Mucosa of gallbladder (tissue), 1 donor: ENCODE data around the gene PLA2G4C. TPM values are rescaled to one million over a fixed set of nuclear protein-coding genes. Genes with fewer than 3 reads are reported as not detected.

ENCODE experiments used
- DNase-seq: peaks from one replicate; pipeline ENCODE4 v3.0.0-alpha.2; 2020; ENCODE audit warnings: low spot score
- total RNA-seq: library from RNA; stranded (reverse); gene quantifications from one replicate; pipeline ENCODE4 v1.2.1, GENCODE V29; 2021
- donor health status: DM: no; HTN: no; CAD: no.

Gene PLA2G4C
- total RNA-seq, 1 donor from 2014 or later, result 10.0 TPM

DNA sequence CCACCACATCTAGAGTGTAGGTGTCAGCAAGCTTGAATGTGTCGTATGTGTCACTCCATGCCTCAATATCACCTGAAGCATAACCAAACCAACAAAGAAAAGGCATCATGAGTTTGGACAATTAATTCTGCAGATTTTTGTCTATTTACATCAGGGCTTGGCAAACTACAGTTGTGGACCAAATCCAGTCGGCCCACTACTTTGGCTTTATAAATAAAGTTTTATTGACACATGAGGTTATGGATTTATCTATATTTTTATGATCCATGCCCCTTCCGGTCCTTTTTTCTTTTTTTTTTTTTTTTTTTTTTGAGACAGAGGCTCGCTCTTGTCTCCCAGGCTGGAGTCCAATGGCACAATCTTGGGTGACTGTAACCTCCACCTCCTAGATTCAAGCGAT, 57.5 kb downstream of the PLA2G4C start:
- no peak for DNase-seq

DNA sequence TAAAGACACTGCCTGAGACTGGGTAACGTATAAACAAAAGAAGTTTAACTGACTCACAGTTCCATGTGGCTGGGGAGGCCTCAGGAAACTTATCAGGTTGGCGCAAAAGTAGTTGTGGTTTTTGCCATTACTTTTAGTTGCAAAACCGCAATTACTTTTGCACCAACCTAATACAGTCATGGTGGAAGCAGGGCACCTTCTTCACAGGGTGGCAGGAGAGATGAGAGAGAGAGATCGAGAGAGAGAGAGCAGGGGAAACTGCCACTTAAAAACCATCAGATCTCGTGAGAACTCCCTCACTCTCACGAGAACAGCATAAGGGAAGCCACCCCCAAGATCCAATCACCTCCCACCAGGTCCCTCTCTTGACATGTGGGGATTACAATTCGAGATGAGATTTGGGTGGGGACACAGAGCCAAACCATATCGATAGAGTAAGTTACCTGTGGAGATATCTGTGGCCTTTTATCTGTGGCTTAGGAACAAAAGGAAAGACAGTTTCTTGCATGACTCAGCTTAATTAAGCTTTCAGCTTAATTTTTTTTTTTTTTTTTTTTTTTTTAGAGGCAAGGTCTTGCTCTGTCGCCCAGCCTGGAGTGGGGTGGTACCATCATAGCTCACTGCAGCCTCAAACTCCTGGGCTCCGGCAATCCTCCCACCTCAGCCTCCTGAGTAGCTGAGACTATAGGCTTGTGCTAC, 59.1 kb downstream of the PLA2G4C start:
- DNase-seq, result no peak

DNA sequence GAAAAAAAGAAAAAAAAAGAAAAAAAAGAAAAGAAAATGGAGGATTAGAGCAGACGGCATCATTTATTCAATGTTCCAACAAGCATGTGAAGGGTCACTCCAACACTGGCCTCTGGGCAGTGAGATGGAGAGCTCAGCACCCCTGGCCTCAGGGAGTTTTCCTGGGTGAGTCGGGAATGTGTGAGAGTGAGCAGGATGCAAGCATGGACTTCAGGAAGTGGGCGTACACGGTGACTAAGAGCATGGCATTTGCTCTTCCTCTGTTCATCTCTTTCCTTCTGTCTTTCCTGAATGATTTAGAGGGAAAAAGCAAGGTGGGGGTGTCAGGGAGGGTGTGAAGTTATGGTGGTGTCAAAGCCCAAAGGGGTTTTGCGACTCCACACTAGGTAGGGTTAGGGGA, 66.1 kb downstream of the PLA2G4C start:
- DNase-seq, result no peak

DNA sequence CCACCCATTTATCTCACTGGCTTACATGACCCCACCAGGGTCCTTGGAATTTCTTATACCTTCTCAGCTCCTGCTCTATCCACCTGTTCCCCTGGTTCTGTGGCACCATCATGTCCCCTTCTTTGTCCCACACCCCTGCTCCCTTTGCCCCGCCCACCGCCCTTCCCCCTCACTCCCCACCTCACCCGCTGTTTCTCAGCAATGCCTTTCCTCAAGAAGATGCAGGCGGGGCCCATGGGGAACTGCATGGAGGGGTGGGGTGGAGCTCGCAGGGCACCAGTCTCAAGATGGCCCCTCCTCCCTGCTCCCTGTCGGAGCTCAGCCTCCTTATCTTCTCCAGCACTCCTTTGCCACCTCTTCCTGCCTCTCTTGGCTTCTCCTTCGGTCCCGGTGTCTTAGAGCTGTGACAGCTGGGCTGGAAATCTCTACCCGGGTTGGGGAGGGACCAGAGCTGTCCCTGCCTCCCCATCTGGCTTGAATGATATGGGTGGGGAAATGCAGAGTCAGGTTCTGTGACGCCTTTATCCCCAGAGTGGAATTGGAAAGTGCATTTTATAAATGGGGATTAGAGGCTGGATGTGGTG, 66.8 kb downstream of the PLA2G4C start, which contains the start of gene CABP5:
Gene CABP5 (minus strand): TSS at position 405 of the 584 bp plus-strand sequence. CDS start 157 bp downstream, at position 248.
- DNase-seq, result no peak

DNA sequence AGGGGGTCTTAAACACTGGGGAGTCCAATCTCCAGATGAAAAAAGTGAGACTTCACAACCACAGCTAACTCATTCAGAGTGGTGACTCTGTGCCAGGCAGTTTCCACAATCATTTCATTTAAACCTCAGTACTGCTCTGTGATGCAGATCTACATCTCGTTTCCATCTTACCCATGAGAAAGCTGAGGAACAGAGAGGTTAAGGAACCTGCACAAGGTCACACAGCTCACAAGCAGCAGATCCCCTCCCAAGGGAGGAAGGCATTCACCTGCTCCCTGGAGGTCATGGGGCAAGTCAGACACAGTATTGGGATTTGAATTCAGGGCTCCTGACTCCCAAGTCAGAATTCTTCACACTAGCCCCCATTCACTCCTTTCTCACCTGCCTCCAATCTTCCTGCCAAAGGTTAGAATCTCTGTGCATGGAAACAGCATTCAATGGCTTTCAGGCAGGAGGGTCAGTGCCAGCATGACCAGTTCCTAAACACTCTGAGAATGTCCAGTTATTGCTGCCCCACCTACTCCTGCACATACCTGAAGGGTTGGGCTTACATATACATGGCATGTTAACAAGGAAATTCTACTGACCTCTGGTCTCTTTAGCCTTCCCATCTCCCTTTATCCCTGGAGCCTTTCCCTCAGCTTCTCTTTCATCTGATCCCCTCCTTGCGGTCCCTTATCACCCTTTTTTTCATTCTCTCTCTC, 68.6 kb downstream of the PLA2G4C start:
- no peak for DNase-seq

DNA sequence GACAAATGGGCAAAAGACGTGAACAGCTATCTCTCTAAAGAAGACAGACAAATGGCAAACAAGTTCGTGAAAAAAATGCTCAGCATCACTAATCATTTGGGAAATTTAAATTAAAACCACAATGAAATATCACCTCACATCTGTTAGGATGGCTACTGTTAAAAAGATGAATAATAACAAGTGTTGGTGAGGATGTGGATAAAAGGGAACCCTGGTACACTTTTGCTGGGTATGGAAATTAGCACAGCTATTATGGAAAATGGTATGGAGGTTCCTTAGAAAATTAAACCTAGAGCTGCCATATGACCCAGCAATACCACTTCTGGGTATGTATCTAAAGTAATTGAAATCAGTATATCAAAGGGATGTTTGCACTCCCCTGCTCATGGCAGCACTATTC, 73.9 kb downstream of the PLA2G4C start:
- DNase-seq, result no peak

DNA sequence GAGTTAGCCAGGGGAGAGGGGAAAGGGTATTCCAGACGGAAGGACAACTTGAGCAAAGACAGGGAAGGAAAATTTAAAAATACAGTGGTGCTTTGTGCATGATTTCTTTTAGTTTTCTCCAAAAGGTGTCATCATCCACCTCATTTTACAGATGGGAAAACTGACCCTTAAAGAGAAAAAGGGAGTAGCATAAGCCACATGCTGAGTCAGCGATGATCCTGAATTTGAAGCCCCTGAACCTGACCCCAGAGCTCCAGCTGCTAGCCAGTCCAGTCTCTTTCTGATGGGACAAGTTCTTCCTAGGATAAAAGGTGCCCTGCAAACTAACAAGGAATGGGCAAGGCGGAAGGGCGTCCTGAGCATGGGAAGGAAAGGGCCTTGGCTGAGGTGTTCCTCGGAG, 77.0 kb downstream of the PLA2G4C start:
- no peak for DNase-seq

DNA sequence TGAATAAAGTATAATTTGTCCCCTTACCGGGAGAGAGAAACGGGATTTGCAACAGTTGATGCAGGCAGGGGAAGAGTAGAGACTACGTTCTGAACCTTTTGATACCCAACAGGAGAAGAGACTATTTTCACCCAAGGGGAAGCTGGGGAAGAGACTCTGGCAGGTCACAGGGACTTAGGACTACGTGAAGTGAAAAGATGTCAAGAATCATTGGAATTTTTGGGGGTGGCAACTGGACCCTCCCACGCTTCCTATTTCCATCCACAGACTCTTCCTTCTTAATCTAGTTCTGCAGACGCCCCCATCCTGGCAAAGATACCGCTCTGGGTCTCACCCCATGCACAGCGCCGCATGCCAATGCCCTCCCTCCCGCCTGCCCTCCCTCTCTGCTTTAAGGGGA, 80.5 kb downstream of the PLA2G4C start:
- no peak for DNase-seq

DNA sequence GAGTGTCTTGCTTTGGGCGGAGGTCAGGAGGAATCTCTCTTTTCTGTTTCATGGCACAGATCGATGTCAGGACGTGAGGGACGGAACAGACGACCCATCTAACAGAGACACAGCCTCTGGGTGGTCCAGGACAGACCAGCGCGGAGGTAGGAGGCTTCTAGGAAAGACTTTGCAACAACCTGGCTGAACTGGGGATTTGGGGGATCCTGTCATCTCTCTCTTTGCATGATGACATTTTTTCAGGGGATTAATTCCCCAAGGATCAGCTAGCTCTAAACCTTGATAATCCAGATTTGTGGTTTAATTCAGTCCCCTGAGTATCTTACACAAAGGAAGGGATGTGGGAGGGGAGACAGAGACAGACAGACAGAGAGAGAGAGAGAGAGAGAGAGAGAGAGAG, 81.2 kb downstream of the PLA2G4C start:
- no peak for DNase-seq

DNA sequence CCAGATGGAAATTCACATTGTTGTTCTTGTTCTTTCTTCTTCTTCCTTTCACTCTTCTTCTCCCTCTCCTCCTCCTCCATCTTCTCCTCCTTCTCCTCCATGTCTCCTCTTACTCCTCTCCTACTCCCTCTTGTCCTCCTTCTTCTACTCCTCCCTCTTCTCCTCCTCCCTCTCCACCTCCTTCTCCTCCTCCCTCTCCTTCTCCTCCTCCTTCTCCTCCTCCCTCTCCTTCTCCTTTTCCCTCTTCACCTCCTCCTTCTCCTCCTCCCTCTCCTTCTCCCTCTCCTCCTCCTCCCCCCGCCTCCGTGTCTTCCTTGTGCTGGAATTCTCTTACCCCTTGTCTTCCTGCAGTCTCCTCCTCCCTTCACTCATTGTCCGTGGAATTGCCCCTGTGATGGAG, 85.1 kb downstream of the PLA2G4C start:
- DNase-seq, result no peak

DNA sequence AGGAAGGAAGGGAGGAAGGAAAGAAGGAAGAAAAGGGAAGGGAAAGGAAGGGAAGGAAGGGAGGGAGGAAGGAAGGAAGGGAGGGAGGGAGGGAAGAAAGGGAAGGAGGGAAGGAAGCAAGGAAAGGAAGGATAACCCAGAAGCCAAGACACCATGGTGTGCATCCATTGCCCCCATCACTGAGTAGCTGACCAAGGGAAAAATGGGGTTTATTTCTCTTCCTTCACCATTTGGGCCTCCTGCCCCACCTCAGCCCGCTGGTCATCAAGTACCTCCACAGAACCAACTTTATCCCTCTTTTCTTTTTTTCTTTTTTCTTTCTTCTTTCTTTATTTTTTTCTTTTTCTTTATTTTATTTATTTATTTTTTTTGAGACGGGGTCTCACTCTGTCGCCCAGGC, 87.1 kb downstream of the PLA2G4C start:
- no peak for DNase-seq

DNA sequence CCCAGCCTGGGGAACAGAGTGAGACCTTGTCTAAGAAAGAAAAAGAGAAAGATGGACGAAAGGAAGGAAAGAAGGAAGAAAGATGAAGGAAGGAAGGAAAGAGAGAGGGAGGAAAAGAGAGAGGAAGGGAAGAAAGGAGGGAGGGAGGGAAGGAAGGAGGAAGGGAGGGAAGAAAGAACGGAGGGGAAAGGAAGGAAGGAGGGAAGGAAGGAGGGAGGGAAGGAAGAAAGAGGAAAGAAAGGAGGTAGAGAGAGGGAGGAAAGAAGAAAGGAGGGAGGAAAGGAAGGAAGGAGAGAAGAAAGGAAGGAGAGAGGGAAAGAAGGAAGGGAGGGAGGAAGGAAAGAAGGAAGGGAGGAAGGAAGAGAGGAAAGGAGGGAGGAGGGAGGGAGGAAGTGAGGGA, 87.6 kb downstream of the PLA2G4C start:
- no peak for DNase-seq

DNA sequence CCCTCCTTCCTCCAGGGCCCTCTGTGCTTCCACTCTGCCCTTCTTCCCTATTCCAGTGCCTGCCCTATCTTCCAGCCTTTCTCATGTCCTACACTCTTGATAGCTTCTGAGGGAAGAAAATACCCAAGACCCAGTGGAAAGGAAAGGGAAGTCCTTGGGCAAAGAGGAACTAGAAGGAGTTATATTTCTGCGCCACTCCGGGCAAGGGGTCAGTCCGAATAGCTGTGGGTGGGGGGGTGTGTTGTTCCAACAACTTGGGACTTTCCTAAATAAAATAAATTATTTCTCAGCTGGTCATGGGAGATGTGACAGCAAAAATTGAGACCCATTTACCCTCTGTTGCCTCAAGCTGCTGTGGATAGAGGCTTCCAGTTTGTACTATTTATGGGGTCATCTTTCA, 89.9 kb downstream of the PLA2G4C start:
- DNase-seq, result no peak

DNA sequence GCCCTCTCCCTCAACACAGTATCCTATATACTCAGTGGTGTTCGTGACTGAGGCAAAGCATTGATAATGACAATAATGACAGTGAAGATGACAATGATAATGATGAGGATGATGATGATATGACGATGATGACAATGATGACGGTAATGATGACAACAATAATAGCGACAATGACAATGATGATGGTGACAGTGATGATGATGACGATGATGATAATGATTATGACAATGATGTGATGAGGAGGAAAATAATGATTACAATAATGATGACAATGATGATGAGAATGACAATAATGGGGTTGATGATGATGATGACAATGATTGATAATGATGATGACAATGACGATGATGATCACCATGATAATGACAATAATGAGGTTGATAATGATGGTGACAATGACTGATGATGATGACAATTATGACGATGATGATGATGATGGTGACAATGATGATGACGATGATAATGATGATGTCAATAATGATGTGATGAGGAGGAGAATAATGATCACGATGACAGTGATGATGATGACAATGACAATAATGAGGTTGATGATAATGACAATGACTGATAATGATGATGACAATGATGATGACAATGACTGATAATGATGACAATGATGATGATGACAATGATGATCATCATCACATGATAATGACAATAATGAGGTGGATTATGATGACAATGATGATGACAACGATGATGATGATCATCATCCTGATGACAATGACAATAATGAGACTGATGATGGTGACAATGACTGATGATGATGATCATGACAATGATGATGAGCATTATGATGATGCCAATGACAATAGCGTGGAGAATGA, 99.5 kb downstream of the PLA2G4C start:
- DNase-seq, result no peak

DNA sequence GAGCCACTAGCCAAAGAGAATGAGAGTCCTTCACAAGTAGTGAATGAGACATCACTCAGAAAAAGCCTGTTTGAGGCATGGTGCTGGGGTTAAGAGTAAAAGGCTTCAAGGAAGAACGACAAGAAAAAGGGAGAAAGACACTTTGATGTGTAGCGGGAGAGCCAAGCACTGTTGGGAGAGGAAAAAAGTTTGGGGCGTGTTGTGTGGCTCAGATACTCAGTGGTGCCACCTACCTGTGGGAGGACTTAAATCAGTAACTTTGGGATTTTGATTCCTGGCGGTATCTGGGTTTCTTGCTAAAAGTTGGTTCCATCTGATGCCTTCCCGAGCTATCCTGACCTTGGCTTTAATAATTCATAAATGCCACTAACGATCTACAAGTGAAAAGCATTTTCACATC, 103.9 kb downstream of the PLA2G4C start:
- no peak for DNase-seq

DNA sequence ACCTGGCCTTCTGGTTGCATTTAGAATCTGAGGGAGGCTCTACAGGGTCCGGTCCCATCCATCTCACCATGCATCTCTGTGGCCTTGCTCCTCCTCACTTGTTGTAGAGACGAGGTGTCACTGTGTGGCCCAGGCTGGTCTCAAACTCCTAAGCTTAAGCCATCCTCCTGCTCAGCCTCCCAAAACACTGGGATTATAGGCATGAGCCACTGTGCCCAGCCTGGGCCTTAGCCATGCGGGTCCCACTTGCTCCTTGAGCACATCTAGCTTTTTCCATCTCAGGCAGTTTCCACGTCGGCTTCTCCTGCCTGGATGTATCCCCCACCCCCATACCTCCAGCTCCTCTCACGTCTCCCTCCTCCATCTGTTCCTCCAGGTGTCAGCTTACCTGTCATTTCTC, 106.4 kb downstream of the PLA2G4C start:
- DNase-seq, result no peak

DNA sequence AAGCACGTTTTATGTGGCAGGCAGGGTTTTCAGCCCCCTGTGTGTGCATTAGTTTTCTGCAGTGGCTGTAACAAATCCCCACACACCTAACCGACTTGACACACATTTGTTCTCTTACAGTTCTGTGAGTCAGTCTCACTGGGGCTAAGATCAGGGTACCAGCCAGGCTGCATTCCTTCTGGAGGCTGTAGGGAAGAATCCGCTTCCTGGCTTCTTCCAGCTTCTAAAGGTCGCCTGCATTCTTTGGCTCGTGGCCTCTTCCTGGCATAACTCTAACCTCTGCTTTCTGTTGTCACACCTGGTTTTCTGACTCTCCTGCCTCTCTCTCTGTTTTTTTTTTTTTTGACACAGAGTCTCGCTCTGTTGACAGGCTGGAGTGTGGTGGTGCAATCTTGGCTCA, 109.8 kb downstream of the PLA2G4C start:
- DNase-seq, result no peak

DNA sequence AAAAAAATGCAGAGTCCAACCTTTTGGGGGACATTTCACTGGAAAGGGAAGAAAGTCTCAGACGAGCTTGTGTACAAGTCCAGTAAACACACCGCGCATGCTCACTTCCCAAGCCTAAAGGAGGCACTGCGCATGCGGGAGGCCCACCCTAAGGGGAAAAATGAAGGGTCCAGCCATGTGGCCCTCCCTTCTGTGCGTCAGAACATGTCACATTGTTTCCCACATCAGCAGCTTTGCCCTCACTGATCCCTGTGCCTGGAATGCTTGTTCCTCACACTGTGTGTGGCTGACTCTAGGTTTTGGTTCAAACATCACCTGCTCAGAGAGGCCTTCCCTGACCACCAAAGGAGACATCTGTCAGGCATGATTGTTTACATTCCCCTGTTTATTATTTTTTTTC, 111.8 kb downstream of the PLA2G4C start:
- DNase-seq, result no peak
